HG02678 (cell line): ENCODE measurements around the gene SLC5A10.
"Not testable (repeated sequence)": the region's sequence is repeated elsewhere in the genome, so short reads cannot be mapped to it uniquely, and the experiment has no call there.

Experiments
- ATAC-seq: cut with Tn5 transposase; IDR thresholded peaks from one replicate; pipeline ENCODE4 v1.9.1; 2021; ENCODE audit warnings: mild to moderate bottlenecking, moderate library complexity; ENCODE audit not compliant: unreplicated experiment

Gene SLC5A10

DNA sequence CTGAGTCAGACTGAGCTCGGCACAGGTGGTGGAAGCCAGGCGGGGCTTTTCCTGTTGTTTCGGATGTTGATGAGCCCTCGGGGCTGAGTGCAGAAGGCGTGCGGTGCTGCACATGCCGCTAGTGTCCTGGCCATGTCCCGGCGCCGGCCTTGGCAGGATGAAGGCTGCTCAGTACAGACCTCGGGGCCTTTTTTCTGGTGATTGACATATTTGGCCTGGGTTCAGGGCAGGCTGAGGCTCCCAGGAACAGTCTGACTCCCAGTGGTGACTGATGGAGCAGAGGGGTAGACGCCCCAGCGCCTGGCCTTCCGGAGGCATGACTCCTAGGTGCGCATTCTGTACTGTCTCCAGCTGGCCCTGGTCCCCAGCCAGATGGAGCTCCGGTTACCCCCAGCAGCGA lies 86.0 kb downstream of the SLC5A10 start:
- not testable (repeated sequence) for ATAC-seq

DNA sequence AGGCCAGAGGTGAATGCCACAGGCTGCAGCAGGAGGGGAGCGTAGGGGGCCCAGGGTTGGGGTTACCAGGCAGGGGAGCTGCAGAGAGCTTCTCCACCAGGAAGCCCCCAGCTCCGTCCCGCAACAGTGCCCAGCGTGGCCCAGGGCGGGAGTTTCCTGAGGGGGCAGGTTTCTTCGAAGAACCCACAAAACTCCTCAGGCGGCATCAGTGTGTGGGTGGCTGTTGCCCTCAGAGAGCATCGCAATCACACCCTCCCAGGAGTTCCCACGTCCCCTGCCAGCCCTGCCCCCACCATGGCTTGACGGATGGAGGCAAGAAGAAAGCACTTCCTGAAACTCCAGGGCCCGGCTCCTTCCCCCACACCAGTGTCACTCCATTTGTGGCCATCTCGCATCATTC lies 86.8 kb downstream of the SLC5A10 start:
- ATAC-seq, result not testable (repeated sequence)

DNA sequence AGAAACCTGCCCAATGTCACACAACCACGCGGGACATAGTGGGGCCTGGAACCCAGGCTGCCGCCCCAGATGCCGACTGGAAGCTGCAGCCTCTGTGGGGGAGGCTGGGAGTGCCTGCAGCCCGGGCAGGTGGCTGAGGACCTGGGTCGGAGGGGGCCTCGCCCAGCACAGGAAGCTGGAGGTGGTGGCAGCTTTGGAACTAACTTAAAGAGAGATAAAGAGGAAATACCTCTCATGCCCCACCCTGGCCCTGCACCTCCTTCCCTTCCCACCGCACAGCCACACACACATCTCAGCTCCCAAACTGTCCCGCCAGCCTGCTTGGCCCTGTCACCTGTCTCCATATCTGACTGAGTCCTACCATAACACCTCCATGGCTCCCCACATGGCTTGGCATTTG lies 88.4 kb downstream of the SLC5A10 start:
- not testable (repeated sequence) for ATAC-seq

DNA sequence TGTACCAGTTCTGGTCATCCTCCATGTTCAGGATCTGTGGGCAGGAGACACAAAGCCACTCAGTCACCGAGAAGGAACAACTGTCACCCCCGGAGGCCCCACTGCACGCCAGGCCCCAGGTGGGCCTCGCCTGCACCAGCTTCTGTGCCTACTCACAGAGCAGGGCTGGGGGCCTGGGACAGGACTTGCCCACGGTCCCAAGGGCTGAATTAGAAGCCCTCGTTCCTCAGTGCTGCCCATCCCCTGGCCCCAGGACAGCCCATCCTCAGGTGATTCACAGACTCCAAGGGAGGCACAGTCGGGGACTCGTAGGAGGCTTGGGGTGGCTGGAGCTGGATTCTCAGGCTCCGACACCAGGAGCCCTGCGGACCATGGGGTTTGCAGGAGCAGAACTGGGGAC lies 89.9 kb downstream of the SLC5A10 start:
- ATAC-seq, result not testable (repeated sequence)

DNA sequence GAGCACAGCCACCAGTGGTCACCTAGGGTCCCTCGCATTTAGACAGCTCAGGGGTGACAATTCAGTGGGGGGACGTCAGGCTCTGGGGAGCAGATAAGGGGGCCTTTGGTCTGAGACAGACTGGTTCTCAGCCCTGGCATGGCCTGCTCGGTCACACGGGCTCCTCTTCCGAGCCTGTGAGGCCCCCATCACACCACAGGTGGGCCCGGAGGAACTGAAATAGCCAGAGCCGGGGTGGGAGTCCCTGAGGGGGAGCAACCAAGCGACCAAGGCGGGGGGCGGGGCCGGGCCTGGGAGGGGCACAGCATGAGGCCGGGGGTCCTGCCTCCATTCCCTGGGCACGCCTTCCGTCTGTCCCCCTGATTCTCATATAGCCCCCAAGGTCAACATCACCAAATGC lies 90.4 kb downstream of the SLC5A10 start:
- not testable (repeated sequence) for ATAC-seq

DNA sequence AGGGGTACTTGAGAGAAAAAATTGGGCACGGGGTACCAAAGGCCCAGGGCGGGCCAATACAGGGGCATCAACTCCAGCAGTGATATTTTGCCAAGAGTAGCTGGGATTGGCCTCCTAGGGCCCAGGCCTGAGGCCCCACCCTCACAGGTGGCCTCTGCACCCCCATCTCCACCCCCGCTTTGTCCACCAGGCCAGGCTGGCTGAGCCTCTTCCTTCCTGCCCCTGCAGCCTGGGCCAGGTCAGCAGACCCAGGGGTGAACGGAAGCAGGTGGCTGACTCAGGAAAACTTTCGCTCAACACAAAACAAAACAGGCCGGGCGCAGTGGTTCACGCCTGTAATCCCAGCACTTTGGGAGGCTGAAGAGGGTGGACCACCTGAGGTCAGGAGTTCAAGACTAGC lies 91.1 kb downstream of the SLC5A10 start:
- ATAC-seq, result not testable (repeated sequence)

DNA sequence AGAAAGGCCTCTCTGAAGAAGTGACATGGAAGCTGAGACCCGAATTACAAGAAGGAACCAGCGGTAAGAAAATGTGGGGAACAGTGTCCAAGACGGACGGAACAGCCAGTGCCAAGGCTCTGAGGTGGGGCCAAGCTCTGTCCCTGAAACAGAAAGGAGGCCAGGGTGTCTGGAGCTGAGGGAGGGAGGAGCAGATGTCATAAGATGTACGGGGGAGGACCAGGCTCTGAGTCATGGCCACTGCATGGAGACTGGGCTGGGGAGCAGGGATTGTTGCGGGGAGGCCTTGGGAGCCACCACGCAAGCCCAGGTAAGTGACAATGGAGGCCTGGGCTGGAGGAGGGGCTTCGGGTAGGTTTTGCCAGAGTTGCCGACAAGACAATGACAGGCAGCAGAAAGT lies 92.7 kb downstream of the SLC5A10 start:
- not testable (repeated sequence) for ATAC-seq

DNA sequence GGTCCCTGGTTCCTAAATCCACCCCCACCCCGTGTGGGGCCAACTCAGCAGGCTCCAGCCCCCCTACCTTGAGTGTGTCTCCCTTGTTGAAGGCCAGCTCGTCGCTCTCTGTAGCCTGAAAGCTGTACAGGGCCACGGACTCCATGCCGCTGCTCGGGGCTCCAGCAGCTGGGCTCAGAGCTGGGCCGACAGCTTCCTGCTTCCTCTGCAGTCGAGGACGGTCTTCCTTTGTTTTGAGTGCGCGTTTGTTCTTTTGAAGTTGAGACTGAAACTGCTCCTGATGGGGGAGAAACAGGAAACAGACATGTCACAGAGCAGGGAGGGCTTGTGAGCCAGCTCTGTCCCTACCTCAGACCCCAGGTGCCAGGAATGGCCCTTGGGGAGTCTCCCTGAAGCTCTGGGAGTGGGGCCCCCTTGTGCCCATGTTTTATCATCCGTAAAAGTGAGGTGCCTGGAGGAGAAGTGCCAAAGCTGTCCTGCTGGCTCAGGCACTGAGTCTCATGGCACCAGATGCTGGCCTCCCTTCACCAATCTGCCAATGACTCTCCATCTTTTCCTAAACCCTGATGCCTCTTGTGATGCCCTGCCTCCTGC lies 94.9 kb downstream of the SLC5A10 start, which contains the start of gene GRAP:
GRAP (minus strand) TSS at position 176 of the 594 bp plus-strand sequence; CDS start at position 145, 31 bp downstream.
- peak; percentile 36 for ATAC-seq

DNA sequence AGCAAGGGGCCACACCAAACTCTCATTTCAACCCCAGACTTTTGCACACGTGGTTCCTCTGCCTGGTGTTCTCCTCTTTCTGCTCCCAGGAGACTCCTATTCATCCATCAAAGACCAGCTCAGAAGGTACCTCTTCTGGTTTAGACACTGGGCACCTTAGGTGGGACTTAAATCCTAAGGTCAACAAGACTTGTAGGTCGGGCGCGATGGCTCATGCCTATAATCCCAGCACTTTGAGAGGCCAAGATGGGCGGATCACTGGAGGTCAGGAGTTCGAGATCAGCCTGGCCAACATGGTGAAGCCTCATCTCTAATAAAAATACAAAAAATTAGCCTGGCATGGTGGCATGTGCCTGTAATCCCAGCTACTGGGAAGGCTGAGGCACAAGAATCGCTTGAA lies 95.5 kb downstream of the SLC5A10 start:
- ATAC-seq, result not testable (repeated sequence)

DNA sequence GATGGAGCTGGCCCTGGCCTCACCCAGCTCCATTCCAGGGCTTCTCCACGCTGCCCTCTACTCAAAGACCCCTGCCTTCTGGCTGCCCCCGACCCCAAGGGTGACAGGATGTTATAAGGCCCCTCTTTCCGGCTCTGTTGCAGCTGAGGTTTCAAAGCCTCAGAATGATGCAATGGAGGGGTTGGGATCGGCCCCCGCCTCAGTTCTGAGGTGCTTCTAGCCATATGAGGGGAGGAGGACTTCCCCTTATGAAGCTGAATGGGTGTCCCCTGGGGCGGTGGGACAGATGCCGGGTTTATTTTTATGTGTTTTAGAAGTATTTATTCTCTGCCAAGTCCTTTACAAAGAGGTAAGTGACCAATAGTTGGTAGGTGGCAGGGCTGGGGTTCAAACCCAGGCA lies 96.9 kb downstream of the SLC5A10 start:
- ATAC-seq, result not testable (repeated sequence)

DNA sequence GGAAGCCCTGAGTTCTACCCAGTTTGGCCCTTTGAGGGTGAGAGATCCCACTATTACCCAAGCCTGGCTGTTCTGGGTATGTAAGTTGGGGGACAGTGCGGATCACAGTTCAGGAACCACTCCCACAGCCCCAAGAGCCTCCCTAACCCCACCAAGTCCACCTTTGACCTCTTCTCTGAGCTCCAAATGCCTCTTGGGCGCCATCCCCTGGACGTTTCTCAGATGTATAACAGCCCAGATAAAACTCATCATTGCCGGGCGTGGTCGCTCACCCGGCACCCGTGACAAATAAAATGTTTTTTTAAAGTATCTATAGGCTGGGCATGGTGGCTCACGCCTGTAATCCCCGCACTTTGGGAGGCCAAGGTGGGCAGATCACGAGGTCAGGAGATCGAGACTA lies 103.5 kb downstream of the SLC5A10 start:
- not testable (repeated sequence) for ATAC-seq

DNA sequence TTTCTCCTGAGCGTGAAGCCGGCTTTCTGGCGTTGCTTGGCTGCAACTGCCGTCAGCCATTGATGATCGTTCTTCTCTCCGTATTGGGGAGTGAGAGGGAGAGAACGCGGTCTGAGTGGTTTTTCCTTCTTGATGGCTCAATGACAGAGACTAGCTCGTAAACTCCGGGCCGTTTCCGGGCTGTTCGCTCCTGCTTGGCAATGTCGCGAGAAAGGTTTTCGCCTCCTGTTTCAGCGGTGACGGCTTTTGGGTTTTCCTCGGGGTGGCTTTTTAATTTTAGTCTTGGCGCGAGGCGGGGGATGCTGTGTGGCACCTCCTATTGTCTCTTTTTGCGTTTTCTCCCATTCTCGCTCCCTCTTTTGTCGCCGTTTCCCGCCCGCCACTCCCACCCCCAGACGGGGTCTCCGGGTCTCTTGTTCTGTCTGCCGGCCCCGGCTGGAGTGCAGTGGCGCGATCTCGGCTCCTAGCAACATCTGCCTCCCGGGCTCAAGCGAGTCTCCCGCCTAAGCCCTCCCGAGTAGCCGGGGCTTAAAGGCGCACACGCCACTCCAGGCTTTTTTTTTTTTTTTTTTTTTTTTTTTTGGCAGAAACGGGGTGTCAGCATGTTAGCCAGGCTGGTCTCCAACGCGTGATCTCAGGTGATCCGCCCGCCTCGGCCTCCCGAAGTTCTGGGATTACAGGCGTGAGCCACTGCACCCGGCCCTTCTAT lies 110.2 kb downstream of the SLC5A10 start:
- peak; percentile 37 for ATAC-seq

DNA sequence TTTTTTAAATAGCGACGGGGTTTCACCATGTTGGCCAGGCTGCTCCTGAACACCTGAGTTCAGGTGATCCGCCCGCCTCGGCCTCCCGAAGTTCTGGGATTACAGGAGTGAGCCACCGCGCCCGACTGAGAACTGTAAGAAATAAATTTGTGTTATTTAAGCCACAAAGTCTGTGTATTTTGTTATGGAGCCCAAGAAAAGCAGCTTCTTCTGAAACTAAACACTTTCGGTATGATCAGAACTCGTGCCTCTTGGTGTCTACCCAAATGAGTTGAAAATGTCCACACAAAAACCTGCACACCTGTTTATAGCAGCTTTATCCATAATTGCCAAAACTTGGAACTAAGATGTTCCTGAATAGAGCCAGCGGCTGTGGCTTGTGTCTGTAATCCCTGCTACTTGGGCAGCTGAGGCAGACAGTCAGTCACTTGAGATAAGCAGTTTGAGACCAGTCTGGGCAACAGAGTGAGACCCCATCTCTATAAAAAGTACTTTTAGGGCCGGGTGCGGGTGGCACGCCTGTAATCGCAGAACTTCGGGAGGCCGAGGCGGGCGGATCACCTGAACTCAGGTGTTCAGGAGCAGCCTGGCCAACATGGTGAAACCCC lies 110.9 kb downstream of the SLC5A10 start:
- peak; percentile 47 for ATAC-seq

DNA sequence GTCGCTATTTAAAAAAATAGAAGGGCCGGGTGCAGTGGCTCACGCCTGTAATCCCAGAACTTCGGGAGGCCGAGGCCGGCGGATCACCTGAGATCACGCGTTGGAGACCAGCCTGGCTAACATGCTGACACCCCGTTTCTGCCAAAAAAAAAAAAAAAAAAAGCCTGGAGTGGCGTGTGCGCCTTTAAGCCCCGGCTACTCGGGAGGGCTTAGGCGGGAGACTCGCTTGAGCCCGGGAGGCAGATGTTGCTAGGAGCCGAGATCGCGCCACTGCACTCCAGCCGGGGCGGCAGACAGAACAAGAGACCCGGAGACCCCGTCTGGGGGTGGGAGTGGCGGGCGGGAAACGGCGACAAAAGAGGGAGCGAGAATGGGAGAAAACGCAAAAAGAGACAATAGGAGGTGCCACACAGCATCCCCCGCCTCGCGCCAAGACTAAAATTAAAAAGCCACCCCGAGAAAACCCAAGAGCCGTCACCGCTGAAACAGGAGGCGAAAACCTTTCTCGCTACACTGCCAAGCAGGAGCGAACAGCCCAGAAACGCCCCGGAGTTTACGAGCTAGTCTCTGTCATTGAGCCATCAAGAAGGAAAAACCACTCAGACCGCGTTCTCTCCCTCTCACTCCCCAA lies 111.5 kb downstream of the SLC5A10 start:
- ATAC-seq, result peak; percentile 8

DNA sequence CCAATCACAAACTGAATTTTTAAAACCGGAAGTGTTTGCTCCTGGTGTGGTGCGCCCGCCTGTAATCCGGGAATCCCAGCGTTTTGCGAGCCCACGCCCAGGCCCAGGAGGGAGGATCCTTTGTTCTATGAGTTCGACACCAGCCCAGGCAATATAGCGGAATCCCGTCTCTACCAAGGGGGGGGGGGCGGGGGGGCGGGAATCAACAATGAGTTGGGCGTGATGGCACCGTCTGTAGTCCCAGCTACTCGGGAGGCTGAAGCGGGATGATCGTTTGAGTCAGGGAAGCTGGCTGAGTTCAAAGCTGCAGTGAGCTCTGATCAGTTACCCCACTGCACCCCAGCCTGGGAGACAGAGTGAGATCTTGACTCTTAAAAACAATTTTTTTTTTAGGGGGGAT lies 112.4 kb downstream of the SLC5A10 start:
- not testable (repeated sequence) for ATAC-seq

DNA sequence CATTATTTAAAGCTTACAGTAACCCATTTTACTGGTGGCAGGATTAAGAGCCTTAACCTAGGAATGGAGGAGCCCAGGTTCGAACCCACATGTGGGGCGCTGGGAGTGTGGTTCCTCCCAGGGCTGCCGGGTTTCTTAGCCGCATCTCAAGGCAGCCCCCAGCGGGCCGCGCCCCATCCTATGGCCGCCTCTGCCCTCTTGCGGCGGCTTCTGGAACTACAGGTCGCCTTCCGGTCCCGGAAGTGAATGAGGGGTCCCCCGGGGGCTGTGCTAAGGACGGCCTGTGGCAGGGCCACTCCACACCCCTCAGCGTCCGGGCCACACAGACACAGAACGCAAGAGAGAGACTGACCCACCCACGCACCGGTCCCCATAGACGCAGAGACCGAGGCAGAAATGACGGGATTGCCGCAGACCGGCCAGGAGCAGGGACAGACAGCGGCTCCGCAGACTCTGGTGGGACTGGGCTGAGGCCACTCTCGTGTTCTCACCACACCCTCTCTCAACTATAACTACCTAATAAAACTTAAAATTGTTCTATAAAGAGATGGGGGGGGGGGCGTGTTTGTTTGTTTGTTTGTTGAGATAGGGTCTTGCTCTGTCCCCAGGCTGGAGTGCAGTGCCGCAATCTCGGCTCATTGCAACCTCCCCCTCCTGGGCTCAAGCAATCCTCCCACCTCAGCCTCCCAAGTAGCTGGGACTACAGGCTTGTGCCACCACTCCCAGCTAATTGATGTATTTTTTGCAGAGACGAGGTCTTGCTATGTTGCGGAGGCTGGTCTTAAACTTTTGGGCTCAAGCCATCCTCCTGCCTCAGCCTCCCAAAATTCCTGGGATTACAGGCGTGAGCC lies 118.6 kb downstream of the SLC5A10 start:
- peak; percentile 80 for ATAC-seq
